ENCODE results near the gene FLYWCH2.

Gene FLYWCH2

DNA sequence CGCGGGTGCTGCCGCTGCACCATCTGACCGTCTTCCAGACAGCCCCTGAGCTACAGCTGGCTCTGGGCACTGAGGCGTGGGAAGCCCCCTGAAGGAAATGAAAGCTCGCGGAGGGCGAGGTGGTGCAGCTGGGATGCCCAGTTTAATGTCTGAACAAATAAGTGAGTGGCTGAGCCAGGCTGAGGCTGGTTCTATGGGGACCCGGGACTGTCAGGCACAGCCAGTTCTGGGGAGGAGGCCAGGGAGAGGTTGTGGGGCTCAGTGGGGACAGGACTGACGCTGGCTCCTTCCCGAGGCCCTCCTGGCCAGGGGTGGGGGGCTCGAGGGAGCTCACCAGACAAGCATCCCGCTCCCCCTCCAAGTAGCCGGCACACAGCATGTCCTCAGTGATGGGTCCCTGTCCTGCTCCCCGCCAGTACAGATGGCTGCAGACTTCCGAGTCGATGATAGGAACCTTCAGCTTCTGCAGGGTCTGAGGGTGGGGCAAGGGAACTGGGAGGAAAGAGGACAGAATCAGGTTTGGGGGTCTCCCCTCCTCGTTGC, 29.4 kb upstream of the FLYWCH2 start:
- DNase-seq (ENCODE audit: low spot score): no peak

DNA sequence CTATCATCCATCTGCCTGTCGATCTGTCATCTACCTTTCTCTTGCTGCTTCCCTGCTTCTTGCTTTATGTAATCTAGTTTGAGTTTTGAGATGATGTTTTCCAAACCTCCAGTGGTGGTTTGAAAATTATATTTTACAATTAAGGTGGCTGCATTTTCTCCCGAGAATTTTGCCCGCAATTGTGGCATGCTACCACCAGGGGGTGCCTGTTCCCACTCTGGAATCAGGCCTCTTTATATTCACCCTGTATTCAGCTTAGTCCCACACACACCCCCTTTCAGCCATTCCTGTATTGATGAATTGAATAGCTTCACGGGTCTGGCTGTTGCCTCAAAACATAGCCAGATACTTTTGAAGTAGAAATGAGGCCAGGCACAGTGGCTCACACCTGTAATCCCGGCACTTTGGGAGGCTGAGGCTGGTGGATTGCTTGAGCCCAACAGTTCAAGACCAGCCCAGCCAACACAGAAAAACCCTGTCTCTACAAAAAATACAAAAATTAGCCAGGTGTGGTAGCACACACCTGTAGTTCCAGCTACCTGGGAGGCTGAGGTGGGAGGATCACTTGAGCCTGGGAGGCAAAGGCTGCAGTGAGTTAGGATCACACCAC, 28.2 kb upstream of the FLYWCH2 start:
- DNase-seq (ENCODE audit: low spot score): no peak

DNA sequence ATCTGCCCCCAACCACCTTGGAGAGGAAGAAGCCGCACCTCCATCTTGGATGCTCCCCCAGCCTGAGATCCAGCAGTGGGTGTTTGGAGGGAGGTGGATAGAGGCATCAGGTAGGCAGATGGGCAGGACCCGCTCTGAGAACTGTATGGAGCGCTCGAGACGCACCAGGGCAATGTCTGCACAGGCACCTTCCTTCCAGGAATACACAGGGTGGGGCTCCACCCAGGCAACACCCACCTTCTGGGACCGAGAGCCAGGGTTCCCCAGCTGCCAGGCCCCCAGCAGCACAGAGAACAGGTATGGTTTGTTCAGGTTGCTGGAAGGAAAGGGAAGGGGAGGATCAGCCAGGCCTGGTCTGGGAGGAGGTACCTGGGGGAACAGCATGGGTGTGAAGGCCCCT, 27.5 kb upstream of the FLYWCH2 start:
- no peak for DNase-seq (ENCODE audit: low spot score)

DNA sequence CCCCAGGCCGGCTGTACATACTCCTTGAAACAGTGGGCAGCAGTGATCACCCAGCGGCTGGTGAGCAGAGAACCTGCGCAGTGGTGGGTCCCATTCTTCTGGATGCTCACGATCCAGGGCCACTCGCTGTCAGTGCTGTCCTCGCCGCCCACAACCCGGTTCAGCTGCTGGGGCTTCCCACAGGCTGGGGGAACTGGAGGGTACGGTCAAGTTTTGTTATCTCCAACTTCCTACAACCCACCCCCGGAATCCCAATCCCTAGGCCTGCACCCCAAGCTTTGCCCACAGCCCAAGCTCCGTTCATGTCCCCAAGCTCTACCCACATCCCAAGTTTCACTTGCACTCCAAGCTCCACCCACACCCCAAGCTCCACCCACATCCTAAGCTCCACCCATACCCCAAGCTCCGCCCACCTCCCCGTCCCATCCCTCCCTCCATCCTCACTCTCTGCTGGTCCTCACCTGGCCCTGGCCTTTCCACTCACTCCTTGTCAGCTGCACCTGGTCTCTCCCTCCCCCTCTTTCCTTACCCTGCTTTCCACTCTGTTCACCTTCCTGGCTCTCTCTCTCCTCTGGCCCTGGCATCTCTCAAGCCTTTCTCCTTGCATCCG, 26.8 kb upstream of the FLYWCH2 start:
- peak; percentile 62 for DNase-seq (ENCODE audit: low spot score)

DNA sequence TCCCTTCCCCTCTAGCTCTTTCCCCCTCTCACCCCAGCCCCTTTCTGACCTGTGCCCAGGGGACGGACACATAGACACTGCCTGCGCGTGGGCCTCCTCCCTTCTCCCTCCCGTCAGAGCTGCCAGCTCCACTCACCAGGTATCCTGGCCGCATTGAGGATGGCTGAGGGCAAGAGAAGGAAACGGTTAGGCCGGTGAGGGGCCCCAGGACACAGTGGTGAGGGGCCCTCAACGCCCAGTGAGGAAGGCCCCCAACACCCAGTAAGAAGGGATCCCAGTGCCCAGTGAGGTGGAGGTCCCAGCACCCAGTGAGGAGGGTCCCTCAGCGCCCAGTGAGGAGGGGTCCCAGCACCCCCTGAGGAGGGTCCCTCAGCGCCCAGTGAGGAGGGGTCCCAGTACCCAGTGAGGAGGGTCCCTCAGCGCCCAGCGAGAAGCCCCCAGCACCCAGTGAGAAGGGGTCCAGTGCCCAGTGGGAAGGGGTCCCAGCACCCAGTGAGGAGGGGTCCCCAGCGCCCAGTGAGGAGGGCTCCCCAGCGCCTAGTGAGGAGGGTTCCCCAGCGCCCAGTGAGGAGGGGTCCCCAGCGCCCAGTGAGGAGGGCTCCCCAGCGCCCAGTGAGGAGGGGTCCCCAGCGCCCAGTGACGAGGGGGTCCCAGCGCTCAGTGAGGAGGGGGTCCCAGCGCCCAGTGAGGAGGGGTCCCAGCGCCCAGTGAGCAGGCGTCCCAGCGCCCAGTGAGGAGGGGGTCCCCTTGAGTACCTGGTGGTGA, 26.1 kb upstream of the FLYWCH2 start:
- DNase-seq (ENCODE audit: low spot score): no peak

DNA sequence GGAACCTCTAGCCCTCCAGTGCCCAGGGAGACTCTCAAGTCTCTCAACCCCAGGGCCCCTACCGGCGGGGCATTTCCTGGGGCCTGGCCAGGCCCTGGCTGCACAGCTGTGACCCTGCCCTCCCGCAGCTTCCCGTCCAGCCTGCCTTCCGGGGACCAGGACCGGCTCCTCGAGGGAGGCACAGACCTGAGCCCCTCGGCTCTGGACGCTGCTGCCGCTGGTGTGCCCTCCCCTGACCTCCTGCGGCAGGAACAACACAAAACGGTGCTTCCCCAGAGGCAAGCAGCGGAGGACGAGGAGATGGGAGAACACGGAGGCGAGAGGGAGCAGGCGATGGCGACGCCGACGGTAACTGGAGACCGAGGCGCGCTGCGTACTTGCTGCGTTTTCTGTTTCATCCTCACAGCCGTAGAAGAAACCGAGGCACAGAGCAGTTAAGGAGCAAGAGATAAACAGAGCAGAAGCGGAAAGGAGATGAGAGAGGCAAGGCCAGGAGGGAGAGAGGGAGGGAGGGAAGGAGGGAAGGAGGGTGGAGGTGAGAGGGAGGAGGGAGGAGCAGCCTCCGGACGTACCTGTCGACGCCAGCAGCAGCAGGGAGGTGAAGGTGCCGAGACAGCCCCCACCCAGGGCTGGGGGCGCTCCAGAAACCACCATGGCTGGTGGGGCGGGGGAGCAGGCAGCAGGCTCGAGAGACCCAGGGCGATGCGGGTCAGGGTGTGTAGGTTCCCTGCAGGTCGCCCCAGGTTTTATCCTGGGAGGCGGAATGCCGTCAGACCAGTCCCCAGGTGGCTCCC, 25.4 kb upstream of the FLYWCH2 start, which contains the start of gene PRSS22:
PRSS22 (minus strand) TSS at position 720 of the 794 bp plus-strand sequence; CDS start at position 654, 66 bp downstream.
- peak; percentile 38 for DNase-seq (ENCODE audit: low spot score)

DNA sequence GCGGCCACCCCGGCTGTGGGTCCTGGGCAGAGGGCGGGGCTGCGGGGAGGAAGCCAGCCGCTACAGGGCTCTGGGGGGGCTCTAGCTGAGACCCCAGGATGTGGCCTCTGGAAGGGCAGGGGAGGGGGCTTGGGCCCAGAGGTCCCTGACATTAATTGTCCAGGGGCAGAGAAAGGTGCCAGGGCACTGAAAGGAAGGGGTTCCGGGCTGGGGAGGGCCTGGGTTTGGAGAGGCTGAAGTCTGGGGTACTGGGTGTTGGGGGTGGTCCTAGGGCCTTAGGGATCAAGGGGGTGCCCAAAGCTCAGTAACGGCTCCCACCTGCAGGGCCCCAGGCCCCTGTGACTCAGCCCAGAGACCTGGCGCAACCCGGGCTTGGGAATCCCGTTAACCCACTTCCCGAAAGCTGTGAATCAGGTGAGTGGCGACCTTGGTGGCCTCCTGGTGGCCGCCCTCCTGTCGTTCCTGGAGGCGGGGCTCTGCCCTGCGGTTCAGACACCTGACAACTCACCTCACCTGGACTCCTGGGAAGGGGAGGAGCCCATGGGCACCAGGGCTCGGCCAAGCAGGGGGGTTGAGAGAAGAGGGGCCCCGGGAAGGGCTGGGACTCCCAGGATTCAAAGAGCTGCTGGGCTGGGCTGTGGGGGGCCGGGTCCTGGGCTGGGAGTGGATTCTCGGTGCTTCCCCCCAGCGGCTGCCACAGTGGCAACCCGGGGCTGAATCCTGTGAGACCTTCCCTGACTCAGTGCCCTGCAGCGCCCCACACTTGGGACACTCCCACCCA, 24.6 kb upstream of the FLYWCH2 start:
- peak; percentile 95 for DNase-seq (ENCODE audit: low spot score)

DNA sequence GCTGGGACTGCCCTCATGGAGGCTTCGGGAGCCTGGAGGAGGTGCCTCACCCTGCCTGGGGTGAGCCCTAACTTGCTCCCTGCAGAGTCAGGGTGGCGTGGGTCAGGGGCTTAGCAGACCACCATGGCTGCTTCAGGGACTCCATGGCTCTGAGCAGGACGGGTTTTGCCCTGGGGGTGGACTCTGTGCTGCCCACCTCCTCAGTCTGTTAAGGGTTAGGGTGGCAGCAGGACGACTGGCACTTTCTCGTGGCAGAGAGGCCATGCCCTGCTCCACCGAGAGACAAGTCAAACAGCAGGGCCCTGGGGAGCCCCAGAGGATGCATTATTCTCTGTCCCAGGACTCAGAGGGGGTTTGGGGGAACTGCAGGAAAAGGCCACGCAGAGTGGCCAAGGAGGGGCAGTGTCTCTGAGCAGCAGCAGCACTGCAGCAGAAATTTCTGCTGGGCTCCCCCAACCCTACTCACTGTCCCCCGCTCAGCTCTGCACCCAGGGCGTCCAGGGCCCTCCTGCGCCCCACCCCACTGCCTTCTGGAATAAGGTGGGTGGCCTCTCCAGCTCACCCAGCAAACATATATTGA, 23.2 kb upstream of the FLYWCH2 start:
- no peak for DNase-seq (ENCODE audit: low spot score)

DNA sequence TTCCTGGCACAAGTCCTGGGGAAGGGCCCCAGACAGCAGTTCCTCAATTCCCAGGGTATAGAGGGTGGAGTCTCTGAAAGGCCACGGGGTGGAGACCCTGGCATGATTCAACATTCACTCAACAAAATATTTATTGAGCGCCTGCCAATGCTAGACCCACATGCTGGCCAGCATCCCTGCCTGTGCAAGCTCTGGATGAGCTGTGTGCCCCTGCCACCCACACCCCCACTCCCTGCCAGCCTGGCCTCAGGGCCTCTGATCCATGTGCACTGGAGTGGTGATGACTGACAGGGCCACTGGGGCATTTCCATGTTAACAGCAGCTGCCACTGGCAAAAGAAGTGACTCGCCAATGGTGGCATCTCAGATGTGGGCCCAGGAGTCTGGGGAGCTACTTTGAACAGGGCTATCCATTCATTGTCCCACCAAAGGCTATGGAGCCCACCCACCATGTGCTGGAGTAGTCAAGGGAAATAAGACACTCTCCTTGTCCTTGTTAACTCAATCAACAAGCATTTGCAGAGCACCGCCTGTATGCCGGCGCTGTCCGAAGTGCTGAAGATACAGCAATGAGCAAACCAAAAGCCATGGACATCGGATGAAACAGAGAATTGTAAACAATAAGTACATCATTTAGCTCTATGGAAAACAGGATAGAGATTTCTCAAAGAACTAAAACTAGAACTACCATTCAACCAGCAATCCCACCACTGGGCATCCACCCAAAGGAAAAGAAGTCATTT, 22.0 kb upstream of the FLYWCH2 start:
- no peak for DNase-seq (ENCODE audit: low spot score)

DNA sequence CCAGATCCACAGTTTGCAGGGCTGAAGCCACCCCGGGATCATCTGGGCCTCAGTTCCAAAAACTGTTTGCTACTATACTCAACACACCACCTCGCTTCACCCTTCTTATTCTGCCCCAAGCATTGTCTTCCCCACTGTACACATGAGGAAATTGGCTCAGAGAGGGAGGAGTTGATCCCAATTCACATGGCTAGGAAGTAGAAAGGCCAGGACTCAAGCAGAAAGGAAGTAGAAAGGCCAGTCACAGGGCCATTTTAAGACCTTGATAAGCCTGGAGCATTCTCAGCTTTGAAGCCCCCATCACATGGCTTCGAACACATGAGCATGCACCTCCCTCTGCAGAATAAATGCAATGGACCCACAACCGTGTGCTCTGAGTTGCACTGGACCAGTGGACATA, 17.4 kb upstream of the FLYWCH2 start:
- no peak for DNase-seq (ENCODE audit: low spot score)

DNA sequence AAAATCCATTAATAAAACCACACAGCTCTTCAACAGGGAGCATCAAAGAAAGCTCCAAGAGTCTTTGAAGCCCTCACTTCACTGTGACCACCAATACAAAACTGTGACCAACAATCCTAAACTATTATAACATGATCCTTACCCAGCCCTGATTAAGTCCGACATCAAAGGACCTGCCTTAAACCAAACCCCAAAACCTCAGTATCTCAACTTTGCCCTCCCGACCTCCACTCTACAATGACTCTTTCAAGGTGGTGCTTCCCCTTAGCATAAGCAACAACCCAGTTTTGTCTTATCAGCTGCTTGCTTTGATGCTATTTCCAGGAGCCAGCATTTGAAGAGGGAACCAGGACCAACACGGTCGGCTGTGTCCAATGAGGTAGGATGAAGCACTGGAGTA, 16.6 kb upstream of the FLYWCH2 start:
- DNase-seq (ENCODE audit: low spot score): peak; percentile 93

DNA sequence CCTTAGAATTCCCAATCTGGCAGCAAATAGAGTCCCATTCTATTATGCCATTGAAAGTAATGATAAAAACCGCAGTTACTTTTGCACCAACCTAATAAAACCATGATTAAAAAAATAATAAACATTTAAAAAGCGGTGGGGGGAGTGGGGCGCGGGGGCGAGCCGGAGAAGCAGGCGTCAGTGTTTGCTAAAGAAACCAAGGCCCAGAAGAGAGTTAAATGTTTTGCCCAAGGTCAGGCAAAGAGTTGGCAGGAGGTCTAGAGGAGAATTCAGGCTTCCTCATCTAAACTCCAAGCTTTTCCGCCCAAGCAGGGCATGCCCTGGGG, 15.4 kb upstream of the FLYWCH2 start:
- no peak for DNase-seq (ENCODE audit: low spot score)

DNA sequence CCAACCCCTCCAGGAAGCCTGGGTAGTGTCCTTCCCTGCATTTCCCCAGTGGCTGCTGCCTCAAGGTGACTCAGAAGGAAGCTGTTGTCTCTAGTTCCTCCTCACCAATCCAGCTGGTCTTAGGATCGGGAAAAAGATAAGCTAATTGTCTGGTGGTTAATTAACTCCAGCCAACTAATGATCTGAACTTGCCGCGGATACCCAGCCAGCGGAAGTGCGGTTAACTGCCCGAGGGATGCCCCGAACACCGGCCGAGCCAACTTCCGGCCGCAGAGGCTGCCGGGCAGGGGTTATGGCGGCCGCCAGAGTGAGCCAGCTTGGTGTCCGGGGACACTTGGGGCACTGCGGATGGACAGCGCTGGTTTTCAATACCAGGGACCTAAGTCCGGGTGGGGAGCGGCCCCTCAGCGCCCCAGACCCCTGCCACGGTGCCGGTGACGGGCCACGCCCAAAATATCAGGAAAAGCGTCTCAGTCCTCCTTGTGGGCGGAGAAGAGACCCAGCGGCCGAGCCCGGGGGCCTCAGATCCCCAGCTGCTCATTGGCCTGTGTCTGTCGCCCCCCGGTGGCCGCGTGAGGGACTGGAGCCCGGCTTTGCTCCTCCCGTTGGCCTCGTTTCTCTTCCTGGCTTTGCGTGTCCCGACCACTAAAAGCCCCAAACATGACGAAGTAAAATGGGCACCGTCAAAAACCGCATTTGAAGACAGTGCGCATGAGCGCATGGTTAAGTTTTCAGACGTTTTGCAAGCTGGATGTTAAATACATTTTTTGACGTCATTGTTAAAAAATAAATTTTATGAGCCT, 14.8 kb upstream of the FLYWCH2 start:
- DNase-seq (ENCODE audit: low spot score): peak; percentile 89

DNA sequence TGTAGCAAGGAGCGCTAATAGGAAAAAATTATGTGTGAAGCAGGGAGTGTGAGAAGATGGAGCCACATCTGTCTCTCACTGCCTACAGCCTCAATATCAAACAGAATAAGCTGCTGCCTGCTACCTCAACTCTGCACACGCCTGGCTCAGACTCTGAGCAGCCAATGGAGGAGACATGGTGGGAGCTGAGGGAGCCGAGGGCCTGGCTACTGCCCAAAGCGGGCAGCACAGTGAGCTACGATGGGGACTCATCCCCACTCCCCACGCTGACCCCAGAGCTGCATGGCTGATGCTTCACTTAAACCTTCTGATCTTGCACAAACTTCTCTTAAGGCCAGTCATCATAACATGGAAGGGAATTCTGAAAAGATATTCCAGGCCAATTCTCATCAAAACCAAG, 11.1 kb upstream of the FLYWCH2 start:
- no peak for DNase-seq (ENCODE audit: low spot score)

DNA sequence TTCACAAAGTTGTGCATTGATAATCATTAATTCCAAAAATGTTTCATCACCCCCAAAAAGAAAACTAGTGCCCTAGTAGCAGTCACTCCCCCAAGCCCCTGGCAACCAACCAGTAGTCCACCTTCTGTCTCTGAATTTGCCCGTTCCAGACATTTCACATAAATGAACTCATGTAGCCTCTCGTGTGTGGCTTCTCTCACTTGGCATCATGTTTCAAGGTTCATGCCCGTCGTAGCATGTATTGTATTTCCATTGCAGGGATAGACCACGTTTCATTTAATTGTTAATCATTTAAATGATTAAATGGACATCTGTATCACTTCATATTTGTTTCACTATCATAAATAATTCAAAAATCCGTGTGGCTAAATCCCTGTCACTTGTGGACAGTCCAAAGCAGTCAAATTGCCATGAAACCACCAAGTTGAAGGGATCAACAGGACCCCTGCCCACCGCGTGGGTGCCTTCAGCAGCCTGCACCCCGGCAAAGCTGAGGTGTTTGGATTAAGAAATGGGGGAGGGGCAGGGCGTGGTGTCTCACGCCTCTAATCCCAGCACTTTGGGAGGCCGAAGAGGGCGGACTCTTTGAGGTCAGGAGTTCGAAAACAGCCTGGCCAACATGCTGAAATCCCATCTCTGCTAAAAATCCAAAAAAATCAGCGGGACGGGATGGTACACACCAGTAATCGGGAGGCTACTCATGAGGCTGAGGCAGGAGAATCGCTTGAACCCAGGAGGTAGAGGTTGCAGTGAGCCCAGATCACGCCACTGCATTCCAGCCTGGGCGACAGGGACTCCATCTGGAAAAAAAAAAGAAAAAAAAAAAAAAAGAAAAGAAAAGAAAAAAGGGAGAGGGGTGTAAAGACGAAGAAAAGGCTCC, 8.7 kb upstream of the FLYWCH2 start:
- DNase-seq (ENCODE audit: low spot score): no peak

DNA sequence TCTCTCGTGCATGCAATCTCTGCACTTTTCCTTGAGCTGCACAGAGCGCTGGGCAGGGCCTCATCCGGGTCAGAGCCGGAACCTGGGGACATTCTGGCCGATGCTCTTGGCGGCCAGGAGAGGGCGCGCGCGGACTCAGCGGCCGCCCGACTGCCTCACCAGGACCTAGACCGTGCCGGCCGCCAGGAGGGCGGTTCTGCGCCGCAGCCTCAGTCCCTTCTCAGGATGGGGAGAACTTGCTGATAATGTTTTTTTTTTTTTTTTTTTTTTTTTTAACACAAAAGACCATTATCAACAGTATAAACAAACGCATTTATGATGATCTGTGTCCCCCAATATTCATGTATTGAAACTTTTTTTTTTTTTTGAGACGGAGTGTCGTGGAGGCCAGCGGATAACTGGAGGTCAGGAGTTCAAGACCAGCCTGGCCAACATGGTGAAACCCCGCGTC, 8.1 kb upstream of the FLYWCH2 start:
- peak; percentile 71 for DNase-seq (ENCODE audit: low spot score)

DNA sequence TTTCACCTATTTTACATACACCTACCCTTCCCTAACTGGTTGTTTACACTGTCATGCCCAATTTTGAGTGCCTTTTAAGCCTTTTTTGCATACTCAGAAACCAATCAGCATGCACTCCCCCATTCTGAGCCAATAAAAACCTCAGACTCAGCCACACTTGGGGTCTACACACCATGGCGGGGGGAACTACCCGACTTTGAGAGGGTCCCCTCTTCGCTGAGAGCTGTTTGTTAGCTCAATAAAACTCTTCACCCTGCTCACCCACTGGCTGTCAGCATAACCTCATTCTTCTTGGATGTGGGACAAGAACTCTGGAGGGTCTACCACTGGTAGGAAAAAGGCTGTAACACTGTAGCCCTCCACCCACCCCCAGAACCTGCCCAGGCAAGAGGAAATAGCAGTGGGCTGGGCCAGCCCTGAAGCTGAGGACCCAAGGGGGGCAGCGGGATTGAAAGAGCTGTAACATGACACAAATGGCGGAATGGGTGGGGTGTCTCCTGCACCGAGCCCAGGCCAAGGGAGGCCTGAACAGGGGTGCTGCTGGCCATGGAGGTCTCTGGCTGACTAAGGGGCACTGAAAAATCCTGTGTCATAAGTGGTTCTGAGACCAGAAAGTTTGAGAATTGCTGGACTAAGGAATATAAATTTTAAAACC, 3.0 kb upstream of the FLYWCH2 start:
- no peak for DNase-seq (ENCODE audit: low spot score)
